Lower leg skin (tissue), 3 donors: ENCODE measurements around the gene BDKRB2.

Experiments used
- POLR2A ChIP-seq, 2 donors: fragments of 450-650 bp; IDR thresholded peaks; one replicate each; pipeline ENCODE4 v1.6.1; 2016 to 2017; ENCODE audit warnings: antibody characterized with exemption in 2 of 2, mild to moderate bottlenecking in 1 of 2, moderate library complexity in 1 of 2
- TF ChIP-seq, protein P1 (sequence below), 3 donors: fragments of 450-650 bp; IDR thresholded peaks; one replicate each; pipeline ENCODE4 v1.5.1; 2016; ENCODE audit warnings: antibody characterized with exemption in 3 of 3, mild to moderate bottlenecking in 3 of 3, moderate library complexity in 2 of 3

- TF ChIP-seq, protein P1, sequence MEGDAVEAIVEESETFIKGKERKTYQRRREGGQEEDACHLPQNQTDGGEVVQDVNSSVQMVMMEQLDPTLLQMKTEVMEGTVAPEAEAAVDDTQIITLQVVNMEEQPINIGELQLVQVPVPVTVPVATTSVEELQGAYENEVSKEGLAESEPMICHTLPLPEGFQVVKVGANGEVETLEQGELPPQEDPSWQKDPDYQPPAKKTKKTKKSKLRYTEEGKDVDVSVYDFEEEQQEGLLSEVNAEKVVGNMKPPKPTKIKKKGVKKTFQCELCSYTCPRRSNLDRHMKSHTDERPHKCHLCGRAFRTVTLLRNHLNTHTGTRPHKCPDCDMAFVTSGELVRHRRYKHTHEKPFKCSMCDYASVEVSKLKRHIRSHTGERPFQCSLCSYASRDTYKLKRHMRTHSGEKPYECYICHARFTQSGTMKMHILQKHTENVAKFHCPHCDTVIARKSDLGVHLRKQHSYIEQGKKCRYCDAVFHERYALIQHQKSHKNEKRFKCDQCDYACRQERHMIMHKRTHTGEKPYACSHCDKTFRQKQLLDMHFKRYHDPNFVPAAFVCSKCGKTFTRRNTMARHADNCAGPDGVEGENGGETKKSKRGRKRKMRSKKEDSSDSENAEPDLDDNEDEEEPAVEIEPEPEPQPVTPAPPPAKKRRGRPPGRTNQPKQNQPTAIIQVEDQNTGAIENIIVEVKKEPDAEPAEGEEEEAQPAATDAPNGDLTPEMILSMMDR (IDR thresholded peaks at IDR 0.05), result no peak
- no peak for TF ChIP-seq POLR2A (IDR thresholded peaks at IDR 0.05)
These were observed at the start of gene BDKRB2 for GRCh38 chr14:96204151-96205058.
